IMR-90 (cell line): ENCODE measurements around the gene SMAD4.

ENCODE experiments used
- CEBPB ChIP-seq: IDR thresholded peaks from 2 replicates; pipeline ENCODE4 v1.6.1; 2012; ENCODE audit warnings: low read depth, low read length, improper control_type of control experiment
- CTCF ChIP-seq: conservative IDR thresholded peaks from 2 replicates; pipeline ENCODE4 v1.5.1; 2012; ENCODE audit warnings: mild to moderate bottlenecking, low read depth, low read length, improper control_type of control experiment
- FOS ChIP-seq: fragments of 150-350 bp; IDR thresholded peaks from 2 replicates; pipeline ENCODE4 v1.6.1; 2016; ENCODE audit warnings: low read depth, low read length
- MAZ ChIP-seq: IDR thresholded peaks from 2 replicates; pipeline ENCODE4 v1.6.1; 2012; ENCODE audit warnings: low read depth, mild to moderate bottlenecking, low read length, improper control_type of control experiment, moderate library complexity, borderline replicate concordance
- MXI1 ChIP-seq: IDR thresholded peaks from 2 replicates; pipeline ENCODE4 v1.6.1; 2012; ENCODE audit warnings: low read depth, mild to moderate bottlenecking, low read length, moderate library complexity, borderline replicate concordance
- NFE2L2 ChIP-seq: fragments of 150-350 bp; IDR thresholded peaks from 2 replicates; pipeline ENCODE4 v1.6.1; 2016; ENCODE audit warnings: low read depth, mild to moderate bottlenecking, low read length
- POLR2A ChIP-seq: IDR thresholded peaks from 2 replicates; pipeline ENCODE4 v1.6.1; 2012; ENCODE audit warnings: mild to moderate bottlenecking, low read depth, low read length
- RAD21 ChIP-seq: IDR thresholded peaks from 2 replicates; pipeline ENCODE4 v1.6.1; 2012; ENCODE audit warnings: low read length, improper control_type of control experiment
- RCOR1 ChIP-seq: IDR thresholded peaks from 2 replicates; pipeline ENCODE4 v1.6.1; 2012; ENCODE audit warnings: mild to moderate bottlenecking, low read length, improper control_type of control experiment; ENCODE audit not compliant: insufficient replicate concordance
- RFX5 ChIP-seq: IDR thresholded peaks from 2 replicates; pipeline ENCODE4 v1.8.0; 2012; ENCODE audit warnings: low read depth, mild to moderate bottlenecking, low read length, moderate library complexity
- SMC3 ChIP-seq: fragments of 150-350 bp; IDR thresholded peaks from 2 replicates; pipeline ENCODE4 v1.6.1; 2016; ENCODE audit warnings: low read depth, mild to moderate bottlenecking, antibody characterized with exemption, low read length, moderate library complexity

GRCh38 chr18:51011709-51012108 is 18.3 kb upstream of the SMAD4 start:
- no peak for TF ChIP-seq POLR2A
- no peak for TF ChIP-seq RFX5
- TF ChIP-seq CTCF, result no peak
- no peak for TF ChIP-seq FOS
- no peak for TF ChIP-seq CEBPB
- no peak for TF ChIP-seq RCOR1
- no peak for TF ChIP-seq RAD21
- no peak for TF ChIP-seq NFE2L2
- TF ChIP-seq MXI1, result no peak
- no peak for TF ChIP-seq MAZ
- no peak for TF ChIP-seq SMC3
